HG03469 (cell line): Measurements from ENCODE around the gene XRCC4.
"Not testable (repeated sequence)": the region's sequence is repeated elsewhere in the genome, so short reads cannot be mapped to it uniquely, and the experiment has no call there.

Source experiments
- ATAC-seq: cut with Tn5 transposase; IDR thresholded peaks from one replicate; pipeline ENCODE4 v1.9.1; 2021; ENCODE audit warnings: mild to moderate bottlenecking, moderate library complexity, moderate number of reproducible peaks; ENCODE audit not compliant: unreplicated experiment

The XRCC4 gene

GRCh38 chr5:83076742-83077661 lies at the start of gene XRCC4, which contains the start of gene TMEM167A:
Gene XRCC4 (plus strand): TSS chr5:83077547. CDS start chr5:83104920, 27,373 bp downstream.
Gene TMEM167A (minus strand): TSS chr5:83077394. CDS start chr5:83077323, 71 bp downstream.
- ATAC-seq, result peak; percentile 98

DNA sequence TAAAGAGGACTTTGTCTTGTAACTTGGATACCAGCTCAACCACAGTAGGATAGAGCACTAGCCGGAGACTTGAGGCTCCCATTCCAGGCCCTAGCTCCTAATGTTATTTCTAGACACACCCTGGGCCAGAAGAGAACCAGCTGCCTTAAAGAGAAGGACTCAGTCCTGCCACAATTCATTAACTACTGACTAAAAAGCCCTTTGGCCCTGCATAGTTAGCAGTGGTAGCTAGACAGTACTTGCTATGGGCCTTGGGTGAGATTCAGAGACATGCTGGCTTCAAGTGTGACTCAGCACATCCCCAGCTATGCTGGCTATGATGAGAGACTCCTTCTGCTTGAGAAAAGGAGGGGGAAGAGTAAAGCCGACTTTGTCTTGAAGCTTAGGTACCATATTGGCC lies 47.4 kb upstream of the XRCC4 start:
- ATAC-seq, result no peak

DNA sequence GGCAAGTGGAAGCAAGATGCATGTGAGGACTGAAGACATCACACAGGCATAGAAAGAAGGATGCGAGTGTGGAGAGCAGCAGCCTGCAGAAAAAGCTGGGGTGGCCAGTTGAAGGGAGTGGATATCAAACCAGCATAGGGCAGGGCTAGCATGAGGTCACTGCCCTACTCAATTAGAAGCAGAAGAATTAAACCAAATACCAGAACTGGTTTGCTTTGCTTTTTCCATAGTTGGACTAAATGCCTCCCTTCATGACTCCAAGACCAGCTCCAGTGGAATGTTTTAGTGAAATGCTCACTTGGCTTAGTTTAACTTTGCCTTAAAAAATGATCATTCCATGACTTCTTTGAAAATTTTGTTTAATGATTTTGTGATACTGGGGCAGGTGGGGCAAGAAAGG lies 46.0 kb upstream of the XRCC4 start:
- ATAC-seq, result no peak

DNA sequence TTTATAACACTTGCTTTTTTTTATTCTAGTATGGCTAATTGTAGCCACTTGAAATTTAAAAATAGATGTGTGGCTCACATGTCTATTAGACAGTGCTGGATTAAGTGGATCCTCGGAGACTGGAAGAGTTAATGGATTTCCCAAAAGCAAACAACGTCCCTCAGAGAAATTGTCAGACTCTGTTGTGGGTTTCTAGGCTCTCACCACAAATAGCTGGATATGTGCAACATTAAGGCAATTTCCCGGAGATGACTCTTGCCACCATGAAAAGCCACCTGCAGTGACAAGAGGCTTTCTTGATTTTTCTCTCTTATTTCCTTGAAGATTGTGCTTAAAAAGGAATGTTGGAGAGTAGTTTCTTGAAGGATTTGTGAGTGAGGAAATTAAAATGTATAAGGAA lies 43.3 kb upstream of the XRCC4 start:
- no peak for ATAC-seq

DNA sequence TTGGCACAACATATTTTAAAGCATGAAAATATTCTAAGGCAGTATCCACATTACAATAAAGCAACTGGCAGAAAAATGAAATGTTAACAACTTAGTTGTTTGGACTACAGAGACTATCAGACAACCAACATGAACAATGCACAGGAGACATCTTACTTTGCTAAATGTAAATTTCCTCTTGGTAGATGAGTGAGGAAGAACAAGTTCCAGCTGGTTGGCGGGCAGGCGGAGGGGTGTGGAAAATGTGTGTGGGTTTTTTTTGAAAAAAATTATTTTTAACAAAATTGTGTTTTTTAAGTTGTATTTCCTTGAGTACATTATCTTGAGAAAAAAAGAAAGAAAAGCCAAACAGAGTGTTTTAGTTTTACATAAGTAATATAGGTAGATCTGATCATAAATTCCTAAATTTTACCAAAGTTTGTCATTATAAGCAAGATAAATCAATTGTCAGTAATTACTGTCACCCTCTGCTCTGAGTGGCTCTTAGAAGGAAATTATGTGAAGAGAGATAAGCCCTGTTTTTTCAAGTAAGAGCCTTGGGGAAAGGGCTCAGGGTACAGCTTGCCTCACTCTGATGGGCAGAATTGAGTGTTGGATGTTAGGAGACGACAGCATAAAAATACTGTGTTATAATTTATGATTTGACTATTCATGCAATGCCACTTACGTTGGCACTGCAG lies 42.7 kb upstream of the XRCC4 start:
- no peak for ATAC-seq

GRCh38 chr5:83035373-83036100 lies 41.8 kb upstream of the XRCC4 start:
- no peak for ATAC-seq

- ATAC-seq, result no peak
Observed at GRCh38 chr5:83036991-83037575, 40.3 kb upstream of the XRCC4 start.

GRCh38 chr5:83038924-83039323 lies 38.4 kb upstream of the XRCC4 start:
- no peak for ATAC-seq

GRCh38 chr5:83042507-83042906 lies 34.8 kb upstream of the XRCC4 start:
- no peak for ATAC-seq

- no peak for ATAC-seq
Observed at GRCh38 chr5:83044926-83045325, 32.4 kb upstream of the XRCC4 start.

- ATAC-seq, result no peak
Observed at GRCh38 chr5:83048277-83048676, 29.1 kb upstream of the XRCC4 start.

GRCh38 chr5:83048811-83049210 lies 28.5 kb upstream of the XRCC4 start:
- no peak for ATAC-seq

DNA sequence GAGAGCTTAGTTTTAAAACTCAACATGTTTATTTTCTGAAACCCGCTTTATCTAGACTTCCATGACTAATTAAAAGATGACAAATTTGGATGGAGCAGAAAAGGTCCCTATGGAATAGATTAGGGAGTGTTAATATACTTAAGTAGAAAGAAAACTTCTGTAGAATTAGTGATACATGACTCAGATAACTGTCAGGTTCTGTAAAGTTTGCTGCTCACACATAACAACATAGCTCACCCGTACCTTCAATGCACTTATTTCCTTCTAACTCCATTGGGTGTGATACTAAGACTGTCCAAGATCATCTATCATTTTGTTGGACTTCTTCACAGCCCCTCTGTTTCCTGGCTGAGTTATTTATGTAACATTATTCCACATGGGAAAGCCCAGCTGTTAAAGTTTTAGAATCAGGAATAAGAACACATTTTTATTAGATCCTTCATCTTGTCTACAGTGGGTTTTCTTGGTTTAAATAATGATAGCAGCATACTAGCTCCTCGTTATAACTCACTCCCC lies 27.9 kb upstream of the XRCC4 start:
- no peak for ATAC-seq

DNA sequence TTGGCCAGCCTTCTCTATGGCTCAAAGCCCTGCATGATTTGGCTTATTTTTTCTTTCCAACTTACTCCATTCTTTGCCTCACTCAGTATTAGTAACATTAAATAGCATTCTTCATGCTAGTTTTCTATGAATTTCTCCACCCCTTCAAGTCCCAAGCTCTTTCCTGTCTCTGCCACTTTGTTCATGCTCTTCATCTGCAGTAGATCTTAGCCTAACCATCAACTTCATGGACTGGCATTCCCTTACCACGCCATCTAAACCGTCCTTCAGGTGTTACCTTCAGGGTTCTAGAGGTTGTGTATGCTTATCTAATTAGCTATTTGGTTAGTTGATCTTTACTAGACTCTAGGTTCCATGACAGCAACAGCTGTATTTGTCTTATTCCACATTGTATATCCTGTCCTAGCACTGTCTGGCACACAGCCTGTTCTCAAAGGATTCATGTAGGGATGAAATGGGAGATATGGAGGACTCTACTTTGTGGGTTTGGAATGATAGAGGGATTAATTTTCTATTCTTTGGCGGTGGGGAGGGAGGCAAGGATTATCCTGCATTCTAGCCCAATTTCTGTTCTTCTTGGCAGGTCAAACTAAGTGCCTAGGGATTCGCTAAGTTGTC lies 26.5 kb upstream of the XRCC4 start:
- no peak for ATAC-seq

- ATAC-seq, result no peak
Observed at GRCh38 chr5:83055166-83055565, 22.2 kb upstream of the XRCC4 start.

DNA sequence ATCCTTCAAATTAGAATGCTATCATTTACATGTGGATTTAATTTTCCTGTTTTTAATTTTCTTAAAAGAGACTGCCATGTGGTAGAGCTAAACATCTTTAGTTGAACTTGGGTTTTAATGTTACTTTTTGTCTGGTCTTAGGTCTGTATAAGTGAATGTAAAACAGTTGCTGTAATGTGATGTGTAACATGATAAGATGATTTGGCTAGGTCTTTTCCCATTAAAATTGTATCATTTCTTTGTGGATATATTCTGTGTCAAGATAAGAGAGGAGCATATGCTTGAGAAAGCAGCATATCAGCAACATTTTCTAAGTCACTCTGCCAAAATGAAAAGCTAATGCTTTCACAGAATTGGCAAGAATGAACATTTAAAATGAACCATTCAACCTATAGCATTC lies 18.6 kb upstream of the XRCC4 start:
- no peak for ATAC-seq

GRCh38 chr5:83059341-83059740 lies 18.0 kb upstream of the XRCC4 start:
- ATAC-seq, result no peak

DNA sequence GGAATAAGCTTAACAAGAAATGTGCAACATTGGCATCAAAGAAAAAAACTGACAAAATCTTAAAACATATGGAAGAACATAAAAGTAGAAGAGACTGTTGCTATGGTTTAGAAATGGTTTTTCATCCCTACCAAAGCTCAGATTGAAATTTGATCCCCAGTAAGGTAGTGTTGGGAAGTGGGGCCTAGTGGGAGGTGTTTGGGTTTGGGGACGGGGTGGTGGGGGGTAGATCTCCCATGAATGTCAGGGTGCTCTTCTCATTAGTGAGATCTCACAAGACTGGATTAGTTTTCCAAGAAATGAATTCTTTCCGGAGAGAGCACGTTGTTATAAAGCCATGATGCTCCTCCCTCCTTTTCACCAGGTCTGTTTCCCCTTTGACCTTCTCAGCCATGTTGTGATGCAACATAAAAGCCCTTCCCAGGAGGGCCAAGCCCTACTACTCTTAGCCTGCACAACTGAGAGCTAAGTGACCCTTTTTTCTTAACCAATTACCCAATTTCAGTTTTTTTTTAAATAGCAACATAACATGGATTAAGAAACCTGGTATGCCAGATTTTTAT lies 10.7 kb upstream of the XRCC4 start:
- ATAC-seq, result no peak

- not testable (repeated sequence) for ATAC-seq
Observed at GRCh38 chr5:83067377-83067776, 10.0 kb upstream of the XRCC4 start.
